Cerebellar nuclear complex (tissue), 1 donor: Measurements from ENCODE around the gene MAPK11.

Experiments
- DNase-seq, 2 experiments: peaks; one replicate each; lab custom pipeline; 2025; lab: John Stamatoyannopoulos, UW

Gene MAPK11

DNA sequence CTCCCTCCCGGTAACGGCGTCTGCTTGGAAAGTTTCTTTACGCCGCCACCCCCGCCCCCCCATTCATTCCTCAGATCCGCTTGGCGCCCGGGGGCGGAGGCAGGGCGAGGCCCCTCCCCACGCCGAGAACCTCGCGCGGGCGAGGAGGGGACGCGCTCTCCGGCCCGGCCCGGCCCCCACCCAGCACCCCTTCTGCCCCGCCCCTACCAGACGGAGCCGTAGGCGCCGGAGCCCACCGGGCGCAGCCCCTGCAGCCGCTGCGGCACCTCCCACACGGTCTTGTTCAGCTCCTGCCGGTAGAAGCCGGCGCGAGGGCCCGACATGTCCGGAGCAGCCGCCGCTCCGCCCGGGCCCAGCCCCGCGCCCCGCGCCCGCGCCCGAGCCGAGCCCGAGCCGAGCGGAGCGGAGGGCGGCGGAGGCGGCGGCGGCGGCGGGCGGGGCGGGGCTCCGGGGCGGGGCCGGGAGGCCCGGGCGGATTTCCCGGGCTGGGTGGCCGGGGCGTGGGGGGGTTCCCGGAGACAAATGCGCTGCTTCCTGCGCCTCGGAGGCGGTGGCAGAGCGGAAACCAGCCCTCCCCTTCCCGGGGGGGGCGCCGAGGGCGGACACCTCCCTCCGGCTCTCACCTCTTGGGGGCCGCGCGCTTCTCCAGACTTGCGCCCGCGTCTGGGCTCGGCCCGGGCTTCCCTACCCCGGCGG lies at the start of gene MAPK11:
Gene MAPK11, minus strand, starts transcription at position 411 of the 696 bp plus-strand sequence. Its CDS starts 88 bp downstream, at position 323.
- DNase-seq, result no peak

DNA sequence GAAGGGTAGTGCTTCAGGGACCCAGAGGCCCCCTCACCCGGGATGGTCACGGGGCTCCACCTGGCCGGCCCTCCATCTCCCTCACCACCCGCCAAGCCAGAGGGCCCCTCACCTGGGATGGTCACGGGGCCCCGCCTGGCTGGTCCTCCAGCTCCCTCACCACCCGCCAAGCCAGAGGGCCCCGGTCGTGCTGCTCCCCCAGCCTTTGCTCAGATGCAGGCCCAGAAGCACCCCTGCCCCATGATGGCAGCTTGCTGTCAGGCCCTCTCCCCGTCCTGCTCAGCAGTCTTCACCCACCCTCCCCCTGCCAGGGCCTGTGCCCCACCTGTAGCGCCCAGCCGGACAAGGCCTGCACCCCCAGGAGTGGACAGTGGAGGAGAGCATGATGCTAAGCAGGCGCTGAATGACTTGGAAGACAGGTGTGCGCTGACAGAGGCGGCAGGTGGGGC lies 49.3 kb upstream of the MAPK11 start:
- DNase-seq, result no peak

DNA sequence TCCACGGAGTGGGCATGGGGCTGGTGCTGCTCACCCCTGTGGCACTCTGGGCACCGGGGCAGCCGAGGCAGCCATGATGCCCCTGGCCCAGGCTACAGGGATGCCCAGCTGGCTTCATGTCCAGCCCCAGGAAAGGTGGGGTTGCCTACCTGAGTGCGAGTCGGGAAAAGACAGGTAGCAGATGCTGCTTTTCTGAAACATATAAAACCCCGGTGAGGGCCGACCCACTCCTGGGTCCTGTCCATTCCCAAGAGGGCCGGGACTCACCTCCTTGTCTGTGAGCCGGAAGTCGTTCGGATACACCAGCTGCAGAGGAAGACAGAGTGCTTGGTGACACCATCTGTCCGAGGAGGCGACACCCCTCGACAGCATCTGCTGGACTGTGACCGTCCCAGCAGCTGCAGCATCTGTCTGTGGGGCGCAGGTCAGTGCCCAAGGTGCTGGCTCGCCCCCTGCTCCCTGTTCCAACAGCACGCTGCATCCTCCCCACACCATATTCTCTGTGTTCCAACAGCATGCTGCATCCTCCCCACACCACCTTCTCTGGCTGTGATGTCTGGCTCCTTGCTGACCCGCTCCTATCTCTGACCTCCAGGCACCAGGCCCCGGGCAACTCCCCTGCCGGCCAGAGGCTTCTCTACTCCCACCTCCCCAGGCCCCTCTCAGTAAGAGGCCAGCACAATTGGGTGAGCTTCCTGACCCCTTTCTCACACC lies 48.7 kb upstream of the MAPK11 start:
- DNase-seq, result no peak

DNA sequence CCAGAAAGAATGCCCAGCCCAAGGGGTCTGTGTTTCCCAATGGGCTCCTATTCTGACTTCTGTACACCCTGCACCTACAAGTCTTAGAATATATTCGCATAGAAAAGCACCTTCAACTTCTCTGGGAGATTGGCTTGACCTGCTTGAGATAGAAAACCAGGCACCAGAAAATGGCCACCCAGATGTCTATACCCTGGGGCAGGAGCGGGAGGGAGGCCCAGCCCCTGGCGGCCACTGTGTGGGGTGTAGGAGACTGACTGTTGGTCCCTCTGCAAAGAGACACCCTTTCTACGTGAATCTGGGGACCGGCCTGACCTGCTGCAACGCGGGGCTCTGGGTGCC lies 48.1 kb upstream of the MAPK11 start:
- DNase-seq, result no peak

DNA sequence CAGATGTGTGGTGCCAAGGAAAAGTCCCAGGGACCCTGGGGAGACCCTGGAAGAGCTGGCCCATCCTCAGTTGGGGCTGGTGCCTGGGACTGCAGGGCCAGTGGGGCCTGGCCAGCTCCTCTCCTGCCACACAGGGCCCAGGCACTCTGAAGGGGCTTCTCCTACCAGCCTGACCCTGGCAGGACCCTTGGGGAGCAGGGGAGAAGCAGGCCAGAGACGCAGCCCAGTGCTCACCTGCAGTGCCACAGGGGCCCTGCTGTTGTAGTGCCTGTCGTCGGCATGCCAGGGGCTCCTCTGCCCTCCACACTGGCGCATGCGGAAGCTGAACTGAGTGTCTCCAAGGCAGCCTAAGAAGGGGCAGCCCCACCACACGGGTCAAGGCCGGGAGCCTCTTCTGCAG lies 47.5 kb upstream of the MAPK11 start:
- no peak for DNase-seq

DNA sequence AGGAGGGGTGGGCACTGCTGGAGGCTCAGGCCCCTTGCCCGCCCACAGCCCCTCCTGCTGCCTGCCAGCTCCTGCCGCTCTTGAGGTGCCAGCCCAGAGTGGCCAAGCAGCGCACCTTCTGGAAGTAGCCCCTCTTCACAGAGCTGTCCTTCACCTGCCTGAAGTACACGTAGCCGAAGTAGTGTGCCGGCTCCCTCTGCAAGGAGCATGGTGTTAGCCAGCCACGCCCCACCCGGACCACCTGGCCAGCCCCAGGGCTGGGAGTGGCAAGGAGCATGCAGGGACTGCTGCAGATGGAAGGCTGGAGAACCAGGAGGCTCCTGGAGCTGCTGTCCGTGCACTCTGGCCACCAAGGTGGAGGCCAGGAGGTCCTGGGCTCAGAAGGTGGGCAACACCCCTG lies 47.0 kb upstream of the MAPK11 start:
- DNase-seq, result no peak

DNA sequence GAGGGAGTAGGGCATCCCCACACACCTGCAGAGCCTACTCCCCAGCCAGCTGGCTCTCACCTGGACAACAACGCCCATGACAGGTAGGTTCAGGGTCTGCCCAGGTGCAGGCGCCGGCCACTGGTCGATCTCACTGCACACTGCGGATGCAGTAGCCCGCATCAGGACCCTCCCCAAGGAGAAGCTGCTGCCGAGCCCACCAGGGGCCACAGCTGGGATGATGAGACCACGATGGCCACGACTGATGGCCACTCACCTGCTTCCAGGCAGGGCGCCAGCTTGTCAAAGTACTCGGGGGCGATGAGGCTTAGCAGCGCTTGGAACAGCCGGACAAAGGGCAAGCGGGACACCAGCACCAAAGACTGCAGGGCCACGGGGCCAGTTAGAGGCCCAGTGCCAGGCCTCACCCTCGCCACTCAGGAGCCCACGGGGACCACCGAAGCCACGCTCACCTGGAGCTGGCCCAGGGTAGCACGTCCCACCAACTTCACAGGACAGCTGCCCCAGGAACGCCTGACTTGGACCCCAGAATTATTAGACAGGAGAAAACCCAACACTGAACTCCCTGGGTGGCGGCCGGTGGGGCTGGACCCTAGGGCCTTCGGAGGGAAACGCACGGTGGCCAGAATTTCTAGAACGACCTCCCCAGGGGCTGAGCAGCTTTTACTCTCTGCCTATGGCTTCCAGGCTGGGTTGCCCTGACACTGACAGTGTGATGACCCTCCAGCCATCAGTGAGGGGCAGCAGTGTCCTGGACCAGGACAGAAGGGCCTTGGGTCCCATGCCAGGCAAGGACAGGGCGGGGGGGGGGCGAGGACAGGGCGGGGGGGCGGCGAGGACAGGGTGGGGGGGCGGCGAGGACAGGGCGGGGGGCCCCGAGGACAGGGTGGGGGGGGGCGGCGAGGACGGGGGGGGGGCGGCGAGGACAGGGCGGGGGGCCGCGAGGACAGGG lies 46.2 kb upstream of the MAPK11 start:
- DNase-seq, result no peak

DNA sequence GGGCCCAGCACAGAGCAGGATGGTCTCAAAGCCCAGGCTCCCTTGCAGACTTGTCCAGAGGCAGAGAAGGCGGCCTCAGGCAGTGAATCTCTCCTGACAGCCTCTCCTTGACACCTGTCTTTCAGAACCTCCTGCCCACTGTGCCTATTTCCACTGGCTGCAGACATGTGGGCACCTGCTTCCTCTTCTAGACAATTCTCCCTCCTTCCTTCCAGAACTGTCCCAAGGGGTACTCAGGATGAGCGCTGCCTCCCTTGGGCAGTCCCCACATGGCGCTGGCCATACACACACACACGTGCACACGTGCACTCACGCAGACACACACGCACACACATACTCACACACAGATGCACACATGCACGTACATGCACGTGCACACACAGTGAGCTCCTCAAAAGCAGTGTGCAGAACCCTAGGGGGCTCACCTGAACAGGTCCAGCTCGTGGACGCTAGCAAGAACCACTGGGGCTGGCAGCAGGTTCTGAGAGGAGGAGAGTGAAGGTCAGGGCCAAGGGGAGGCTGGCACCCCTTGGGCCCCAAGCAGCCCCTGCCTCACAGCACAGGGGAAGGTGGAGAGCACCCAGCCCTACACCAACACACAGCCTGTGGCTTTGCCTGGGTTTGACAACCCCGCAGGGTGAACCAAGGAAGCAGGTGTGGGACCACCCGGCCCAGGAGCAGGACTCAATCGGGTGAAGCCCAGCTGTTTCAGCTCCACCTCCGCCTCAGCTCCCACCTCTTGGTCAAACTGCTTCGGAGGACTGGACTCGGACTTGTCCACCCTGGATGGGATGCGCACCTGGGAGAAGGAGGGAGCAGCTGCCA lies 45.3 kb upstream of the MAPK11 start:
- no peak for DNase-seq

DNA sequence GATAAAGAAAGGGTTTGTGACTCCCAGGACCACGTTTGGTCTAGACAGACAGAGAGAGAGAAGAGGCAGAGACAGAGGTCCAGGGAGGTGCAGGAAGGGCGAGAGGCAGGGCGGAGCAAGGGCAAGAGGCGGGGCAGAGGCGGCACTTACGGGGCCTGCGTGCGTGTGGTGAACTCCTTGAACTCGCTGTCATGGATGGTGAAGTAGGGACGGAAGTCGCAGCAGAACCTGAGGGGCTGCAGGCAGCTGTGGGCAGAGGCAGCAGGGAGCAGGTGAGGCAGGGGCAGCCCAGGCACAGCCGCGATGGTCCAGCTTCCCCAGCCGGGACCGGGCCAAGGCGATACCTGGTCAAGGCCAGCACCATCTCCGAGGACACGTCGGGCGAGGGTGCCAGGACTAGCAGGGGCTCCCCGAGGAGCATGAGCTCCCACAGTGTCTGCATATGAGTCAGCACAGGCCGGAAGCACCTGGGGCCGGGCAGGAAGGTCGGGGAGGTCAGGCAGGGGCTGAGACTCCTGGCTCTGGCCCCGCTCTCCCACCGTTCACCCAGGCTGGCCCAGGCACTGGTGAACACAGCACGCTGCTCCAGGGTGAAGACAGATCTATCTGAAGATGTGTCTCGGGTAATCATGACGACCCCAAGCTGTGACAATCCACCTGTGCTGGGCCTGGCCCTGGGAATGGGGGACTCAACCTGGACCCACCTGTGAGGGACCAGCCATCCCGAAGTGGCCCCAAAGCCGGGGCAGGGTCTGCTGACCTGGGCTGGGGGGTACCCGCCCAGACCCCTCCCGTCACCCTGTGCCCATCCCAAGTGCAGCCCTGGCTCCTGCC lies 44.5 kb upstream of the MAPK11 start:
- no peak for DNase-seq

DNA sequence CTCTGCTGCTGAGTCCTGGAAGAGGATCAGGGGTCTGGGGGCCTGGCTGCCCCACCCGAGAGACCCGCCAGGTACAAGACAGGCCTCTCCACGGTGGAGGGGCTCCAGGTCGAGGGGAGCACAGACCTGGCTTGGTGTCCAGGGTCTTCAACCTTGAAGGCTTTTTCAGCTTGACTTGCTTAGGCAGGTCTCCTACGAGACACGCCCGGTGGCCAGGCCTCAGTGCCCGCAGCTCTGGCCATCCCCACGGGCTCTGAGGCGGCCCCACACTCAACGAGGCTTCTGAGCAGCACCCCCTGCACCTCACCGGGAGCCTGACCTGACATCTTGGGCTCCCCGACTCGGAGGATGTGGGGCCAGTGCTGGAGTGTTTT lies 43.9 kb upstream of the MAPK11 start:
- no peak for DNase-seq

DNA sequence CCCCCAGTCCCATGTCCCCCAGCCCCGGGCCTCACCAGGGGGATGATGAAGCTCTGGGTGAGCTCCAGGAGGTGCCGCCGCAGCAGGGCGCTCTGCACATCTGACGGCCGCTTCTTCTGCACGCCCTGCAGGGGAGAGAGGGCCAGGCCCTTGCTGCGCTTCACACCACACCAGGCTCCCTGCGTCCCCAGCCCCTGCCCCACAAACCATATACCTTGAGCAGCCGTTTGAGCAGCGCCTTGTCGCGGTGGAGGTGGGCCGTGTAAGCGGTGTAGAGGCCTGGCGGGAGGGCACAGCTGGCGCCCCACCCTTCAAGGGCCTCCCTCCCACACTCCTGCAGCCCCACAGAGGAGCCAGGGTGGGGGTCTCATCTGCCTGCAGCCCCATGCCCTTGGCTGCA lies 43.4 kb upstream of the MAPK11 start:
- DNase-seq, result no peak

DNA sequence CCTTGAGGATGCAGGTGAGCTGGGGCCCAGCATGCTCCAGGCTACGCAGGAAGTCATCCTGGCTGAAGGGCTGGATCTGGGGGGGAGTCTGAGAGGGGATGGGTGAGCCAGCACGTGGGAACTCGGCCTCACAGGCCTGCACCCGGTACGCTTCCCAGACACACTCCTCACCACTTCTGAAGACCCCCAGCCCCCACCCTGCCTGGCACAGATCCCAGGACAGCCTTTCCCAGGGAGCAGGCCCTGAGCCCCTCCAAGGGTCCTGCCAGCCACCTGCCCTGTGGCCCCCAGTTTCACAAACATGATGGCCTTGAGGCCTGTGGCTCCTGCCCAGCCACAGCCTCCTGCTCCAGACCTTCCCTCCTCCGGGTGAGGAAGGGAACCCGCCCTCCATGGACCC lies 42.8 kb upstream of the MAPK11 start:
- no peak for DNase-seq

DNA sequence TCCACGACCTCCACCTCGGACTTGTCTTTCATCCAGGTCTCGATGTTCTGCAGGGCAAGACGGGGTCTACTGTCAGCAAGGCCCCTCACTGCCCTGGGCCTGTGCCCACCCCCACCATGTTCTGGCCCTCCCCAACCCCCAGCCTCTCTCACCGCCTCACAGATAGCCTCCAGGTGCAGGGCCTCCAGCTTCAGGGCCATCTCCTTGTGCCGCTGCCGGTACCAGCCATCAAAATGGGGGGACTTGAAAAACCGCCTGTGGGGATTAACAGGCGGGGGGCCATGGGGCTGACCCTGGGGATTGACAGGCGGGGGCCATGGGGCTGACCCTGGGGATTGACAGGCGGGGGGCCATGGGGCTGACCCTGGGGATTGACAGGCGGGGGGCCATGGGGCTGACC lies 42.2 kb upstream of the MAPK11 start:
- DNase-seq, result no peak

DNA sequence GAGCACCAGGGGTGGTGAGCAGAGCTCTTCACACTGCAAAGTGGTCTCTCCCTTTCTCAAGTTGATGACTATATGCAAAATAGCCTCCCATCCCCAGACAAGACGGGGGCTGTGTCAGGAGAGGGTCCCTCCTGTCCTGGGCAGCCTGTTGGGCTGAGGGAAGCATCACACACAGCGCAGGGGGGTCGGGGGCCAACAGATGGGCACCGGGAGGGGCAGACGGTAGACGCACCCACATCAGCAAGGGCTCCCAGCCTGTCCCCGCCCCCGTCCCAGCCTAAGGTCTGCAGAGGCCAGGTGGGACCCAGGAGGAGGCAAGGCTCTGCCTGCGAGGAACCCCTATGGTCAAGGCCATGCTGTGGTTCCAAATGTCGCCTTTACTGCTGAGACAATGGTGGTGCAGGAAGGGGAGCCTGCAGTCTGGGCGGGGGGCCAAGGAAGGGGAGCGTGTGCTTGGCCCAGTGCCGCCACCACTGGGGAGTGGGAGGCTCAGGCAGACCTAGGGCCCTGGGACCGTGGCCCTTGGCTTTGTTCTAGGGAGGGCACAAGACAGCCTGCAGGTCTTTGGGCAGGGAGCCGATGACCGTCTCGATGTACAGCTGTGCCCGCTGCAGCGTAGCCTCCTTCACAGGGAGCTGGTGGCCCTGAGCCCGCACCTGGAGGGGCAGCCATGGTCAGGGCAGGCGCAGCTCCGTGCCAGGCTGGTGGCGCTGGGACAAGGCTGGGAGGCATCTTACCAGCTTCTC lies 41.6 kb upstream of the MAPK11 start:
- no peak for DNase-seq

DNA sequence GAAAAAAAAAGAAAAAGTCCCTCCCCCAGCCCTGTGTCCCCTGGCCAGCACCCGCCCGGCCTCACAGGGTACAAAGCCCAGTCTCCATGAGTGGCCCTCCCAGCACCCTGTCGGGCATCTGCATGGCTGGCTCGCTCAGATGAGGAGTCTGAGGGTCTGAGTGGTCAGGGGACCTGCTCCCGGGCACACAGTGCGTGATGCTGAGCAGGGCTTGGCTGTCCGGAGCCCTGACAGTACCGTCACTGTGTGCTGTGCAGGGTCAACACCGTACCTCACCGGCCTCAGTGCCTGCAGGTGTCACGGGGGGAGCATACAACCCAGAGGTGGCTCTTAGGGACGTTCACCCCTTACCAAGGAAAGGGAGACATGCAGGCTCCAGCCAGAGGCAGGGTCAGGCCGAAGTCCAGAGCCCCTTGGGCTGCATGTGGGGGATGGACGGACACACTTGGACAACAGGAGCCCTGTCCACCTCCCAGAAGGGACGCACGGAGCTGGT lies 40.8 kb upstream of the MAPK11 start:
- DNase-seq, result no peak

DNA sequence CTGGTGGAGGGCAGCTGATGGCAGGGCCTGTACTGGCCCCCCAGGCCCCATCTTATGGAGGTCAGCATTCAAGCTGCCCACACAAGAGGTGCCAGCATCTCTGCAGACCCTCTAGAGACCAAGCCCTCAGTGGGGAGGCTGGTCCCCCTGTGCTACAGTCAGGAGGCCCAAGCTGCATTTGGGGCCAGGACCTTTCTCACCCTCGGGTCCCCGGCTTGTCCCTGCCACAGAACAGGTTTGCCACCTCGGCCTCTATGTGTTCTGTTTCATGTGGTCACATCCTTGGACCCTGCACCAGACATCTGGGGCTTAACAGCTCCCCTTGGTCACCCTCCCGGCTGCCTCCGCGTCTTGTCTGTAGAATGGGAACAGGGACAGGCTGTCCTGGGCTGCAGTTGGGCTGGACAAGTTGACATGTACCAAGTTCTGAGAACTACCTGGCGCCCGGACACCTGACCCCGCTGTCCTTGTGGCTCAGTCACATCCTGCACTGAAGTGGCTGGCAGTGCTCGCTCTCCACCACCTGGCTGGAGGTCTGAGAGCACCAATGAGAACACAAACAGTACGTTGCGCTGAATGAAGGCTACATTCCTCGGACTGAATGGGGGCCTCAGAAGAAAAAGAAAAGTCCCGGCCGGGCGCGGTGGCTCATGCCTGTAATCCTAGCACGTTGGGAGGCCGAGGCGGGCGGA lies 40.0 kb upstream of the MAPK11 start:
- DNase-seq, result no peak

DNA sequence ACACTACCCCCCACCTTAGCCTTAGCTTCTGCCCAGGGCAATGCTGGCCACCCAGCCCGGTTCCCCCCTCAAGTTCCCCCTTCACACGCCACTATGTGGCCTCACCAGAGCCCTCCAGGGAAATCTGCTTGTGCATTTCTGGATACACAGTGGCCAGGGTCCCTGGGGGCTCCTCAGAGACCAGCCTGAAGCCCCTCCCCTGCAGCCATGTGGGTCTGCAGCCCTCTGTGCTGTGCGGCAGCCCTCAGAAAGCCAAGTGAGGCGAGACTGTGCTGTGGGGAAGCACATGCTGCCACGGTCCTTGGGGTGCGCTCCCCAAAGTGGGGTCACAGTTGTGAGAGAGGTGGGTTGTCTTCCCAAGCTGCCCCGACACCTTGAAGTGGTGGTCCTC lies 39.4 kb upstream of the MAPK11 start:
- no peak for DNase-seq

DNA sequence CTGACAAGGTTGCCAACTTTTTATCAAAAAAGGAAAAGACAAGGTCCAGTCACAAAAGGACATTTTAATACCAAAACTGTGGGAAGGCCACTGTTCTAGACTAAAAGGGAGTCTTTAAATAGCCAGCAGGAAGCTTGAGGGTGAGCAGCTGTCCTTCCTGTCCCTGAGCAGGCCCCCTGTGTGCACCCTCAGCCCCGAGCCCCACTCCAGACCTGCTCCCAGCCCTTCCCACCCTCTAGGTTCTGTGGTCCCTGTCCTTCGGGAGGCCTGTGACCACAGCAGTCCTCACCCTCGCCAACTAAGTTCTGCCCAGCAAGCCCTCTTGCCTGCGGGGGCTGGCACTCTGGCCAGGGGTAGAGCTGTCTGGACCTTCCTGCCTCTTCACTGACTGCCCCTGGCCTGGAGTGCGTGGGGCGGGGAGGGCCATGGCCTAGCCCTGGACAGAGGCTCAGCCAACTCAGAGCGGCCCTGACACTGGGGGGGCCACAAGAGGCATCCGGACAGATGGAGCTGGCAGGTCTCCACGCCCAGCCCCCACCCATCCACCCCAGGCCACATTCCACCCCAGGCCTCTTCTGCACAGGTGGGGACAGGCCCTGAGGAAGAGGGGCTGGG lies 38.9 kb upstream of the MAPK11 start:
- DNase-seq, result no peak

DNA sequence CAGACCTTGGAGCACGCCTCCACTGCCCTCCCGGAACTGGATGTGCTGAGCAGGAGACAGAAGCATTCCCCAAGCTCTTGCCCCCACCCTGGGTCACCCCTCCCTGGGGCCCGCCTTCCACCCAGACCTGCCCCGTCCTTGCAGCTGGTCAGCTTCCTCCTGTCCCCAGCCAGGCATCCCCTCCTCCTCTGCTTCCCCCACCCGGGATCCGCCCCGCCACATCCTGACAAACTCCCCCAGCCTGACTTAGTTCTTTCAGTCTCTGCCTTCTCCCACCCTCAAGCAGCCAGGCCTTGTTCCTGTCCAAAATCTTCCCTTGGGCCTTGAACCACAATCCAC lies 38.4 kb upstream of the MAPK11 start:
- no peak for DNase-seq
